Measurements from ENCODE around the gene PCDH1.

The PCDH1 gene

DNA sequence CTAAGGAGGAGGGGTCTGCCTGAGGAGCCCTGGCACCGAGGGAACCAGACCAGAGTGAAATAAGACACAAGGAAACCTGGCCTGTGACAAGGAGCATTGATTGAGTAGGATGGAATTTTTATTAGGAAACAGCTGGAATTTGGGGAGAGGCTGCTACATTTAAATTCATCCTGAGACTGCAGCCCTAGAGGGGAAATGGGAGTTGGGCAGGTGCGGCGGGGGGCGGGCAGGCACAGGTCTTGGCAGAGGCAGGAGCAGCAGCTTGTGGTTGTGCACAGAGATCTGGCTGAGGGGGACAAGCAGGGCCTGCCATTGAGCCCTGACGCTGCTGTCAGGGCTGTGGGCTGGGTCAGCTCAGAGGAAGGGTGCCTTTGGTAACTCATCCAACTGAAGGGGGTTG, 71.6 kb downstream of the PCDH1 start:
- DNase-seq = no peak

DNA sequence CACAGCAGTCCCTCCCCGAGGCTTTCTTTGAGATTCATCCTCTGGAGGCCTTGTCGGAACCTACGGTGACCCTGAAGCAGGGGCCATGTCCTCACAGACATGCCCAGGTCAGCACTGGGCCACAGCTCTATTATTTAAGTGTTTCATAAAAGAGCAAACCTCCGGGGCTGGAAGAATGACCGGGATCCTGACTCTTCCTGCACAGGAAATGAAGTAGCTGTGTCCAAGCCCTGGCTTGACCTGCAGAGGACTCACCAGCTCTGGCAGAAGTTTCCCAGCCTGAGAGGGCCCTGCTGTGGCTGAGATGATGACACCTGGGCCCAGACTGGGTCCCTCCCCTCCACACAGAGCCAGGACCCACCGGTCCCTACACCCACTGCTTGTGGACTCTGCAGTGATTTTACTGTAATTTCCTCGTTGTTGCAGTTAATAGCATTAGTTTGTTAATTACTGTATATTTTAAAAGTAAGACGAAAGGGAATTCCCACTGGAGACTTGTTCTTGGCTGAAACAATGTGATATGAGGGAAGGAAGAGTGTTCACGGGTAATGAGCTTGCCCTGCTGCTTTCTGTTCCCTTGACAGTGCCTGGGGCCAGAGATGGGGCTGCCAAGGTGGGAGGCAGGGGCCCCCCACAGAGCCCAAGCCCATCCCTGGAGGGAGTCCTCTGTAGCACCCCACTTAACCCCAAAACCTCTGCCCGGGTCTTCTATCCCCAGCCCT, 72.2 kb downstream of the PCDH1 start:
- DNase-seq = no peak

DNA sequence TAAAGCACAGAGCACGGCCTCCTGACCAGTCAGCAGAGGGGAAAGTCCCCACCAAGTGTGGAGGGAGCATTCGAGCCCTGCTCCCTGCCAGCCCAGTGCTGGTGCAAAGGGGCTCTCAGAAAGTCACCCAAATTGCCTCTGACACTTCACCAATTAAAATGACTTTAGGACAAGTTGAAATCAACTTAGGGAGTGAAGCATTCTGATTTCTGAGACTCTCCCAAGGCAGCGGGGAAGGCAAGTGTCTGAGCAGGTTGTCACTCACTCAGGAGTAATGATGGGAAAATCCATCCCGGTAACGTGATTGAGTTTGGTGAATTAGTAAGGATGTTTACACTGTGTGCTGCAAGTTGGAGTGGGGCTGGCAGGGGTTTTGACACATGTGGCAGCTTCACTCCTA, 73.7 kb downstream of the PCDH1 start:
- no peak for DNase-seq
